Stimulated activated CD4-positive, alpha-beta T cell treated with anti-CD3 and anti-CD28 coated beads, Interleukin-12 subunit alpha, Interleukin-12 subunit beta, amount 100 ng/mL, for 48 hours (primary cell): ENCODE measurements around the gene EIF2B4.

Source experiments
- DNase-seq, 3 donors: peaks; one replicate each; pipeline ENCODE4 v3.0.0-alpha.2; 2020; ENCODE audit warnings: low read depth in 2 of 3, low spot score in 1 of 3

The EIF2B4 gene

GRCh38 chr2:27370026-27370815, at the start of gene EIF2B4, which contains the start of gene SNX17:
Gene EIF2B4, minus strand, starts transcription at chr2:27370338. Its CDS starts 24 bp downstream, at chr2:27370314.
Gene SNX17, plus strand, starts transcription at chr2:27370616. Its CDS starts 128 bp downstream, at chr2:27370744.
- peak; percentile 99 for DNase-seq

- no peak for DNase-seq
Measured at GRCh38 chr2:27416151-27416550, 46.0 kb upstream of the EIF2B4 start.

GRCh38 chr2:27412419-27413152, 42.4 kb upstream of the EIF2B4 start:
- DNase-seq, result no peak

- peak; percentile 92 to 98 (median 96) for DNase-seq
Measured at GRCh38 chr2:27409321-27410073, 39.4 kb upstream of the EIF2B4 start, which contains the start of gene PPM1G. Gene PPM1G, minus strand, starts transcription at chr2:27409591. Its CDS starts 169 bp downstream, at chr2:27409422.

- peak in 1 of 3 donors; percentile 15 for DNase-seq
Measured at GRCh38 chr2:27408601-27409320, 38.6 kb upstream of the EIF2B4 start.

GRCh38 chr2:27407798-27408491, 37.8 kb upstream of the EIF2B4 start:
- no peak for DNase-seq

- DNase-seq, result no peak
Measured at GRCh38 chr2:27400348-27401135, 30.4 kb upstream of the EIF2B4 start.

GRCh38 chr2:27398962-27399361, 28.8 kb upstream of the EIF2B4 start:
- DNase-seq, result no peak

- no peak for DNase-seq
Measured at GRCh38 chr2:27393225-27393624, 23.1 kb upstream of the EIF2B4 start.

GRCh38 chr2:27390822-27391679, 20.9 kb upstream of the EIF2B4 start:
- no peak for DNase-seq

- DNase-seq, result no peak
Measured at GRCh38 chr2:27381577-27382181, 11.5 kb upstream of the EIF2B4 start.

- DNase-seq, result peak; percentile 76 to 87 (median 84)
Measured at GRCh38 chr2:27380626-27381545, 10.7 kb upstream of the EIF2B4 start, which contains the start of gene ZNF513. Gene ZNF513, minus strand, starts transcription at chr2:27380734. Its CDS starts 208 bp downstream, at chr2:27380526.

GRCh38 chr2:27379836-27380625, 9.9 kb upstream of the EIF2B4 start:
- peak in 2 of 3 donors; percentile 13 to 41 for DNase-seq

GRCh38 chr2:27379383-27379835, 9.3 kb upstream of the EIF2B4 start:
- DNase-seq, result no peak

- DNase-seq, result no peak
Measured at GRCh38 chr2:27378809-27379290, 8.7 kb upstream of the EIF2B4 start.
